ENCODE measurements around the gene NPAS3.

- TF ChIP-seq EZH2phosphoT487 (IDR thresholded peaks at IDR 0.05; ENCODE audit: borderline replicate concordance), result no peak
- no peak for TF ChIP-seq CTCF (conservative IDR thresholded peaks at IDR 0.05; ENCODE audit: low read length)
Observed at GRCh38 chr14:33120966-33121365, 182.3 kb downstream of the NPAS3 start.

All from Loucy (cell line).